ENCODE data around the gene GABBR1. TPM values are rescaled to one million over a fixed set of nuclear protein-coding genes. Genes with fewer than 3 reads are reported as not detected.
"Not testable (repeated sequence)": the region's sequence is repeated elsewhere in the genome, so short reads cannot be mapped to it uniquely, and the experiment has no call there.

GABBR1 gene
- total RNA-seq, 1 experiment from 2014 or later: 1.9 TPM

GRCh38 chr6:29661502-29662141 is 28.6 kb upstream of the GABBR1 start:
- not testable (repeated sequence) for H3K4me3 ChIP-seq, H3K9me3 ChIP-seq, DNase-seq, H3K27me3 ChIP-seq, H3K36me3 ChIP-seq

GRCh38 chr6:29661071-29661470 is 28.1 kb upstream of the GABBR1 start:
- no peak for DNase-seq
- Histone ChIP-seq H3K36me3 (no peaks in the 10 kb centered on the region), H3K4me3 (no peak overlapping the region), H3K27me3 (no peaks in the 10 kb centered on the region), H3K9me3 (no peaks in the 10 kb centered on the region)

GRCh38 chr6:29656798-29657197 is 23.8 kb upstream of the GABBR1 start, which contains the start of gene MOG:
Gene MOG (plus strand): TSS chr6:29657092. CDS start chr6:29657210, 118 bp downstream.
- no peaks in the 10 kb centered on the region for H3K9me3 ChIP-seq
- DNase-seq: no peak
- H3K27me3 ChIP-seq: no peaks in the 10 kb centered on the region
- no peaks in the 10 kb centered on the region for H3K36me3 ChIP-seq
- no peak within 1 kb of the TSS for H3K4me3 ChIP-seq

GRCh38 chr6:29656157-29656556 is 23.2 kb upstream of the GABBR1 start:
- H3K36me3 ChIP-seq: no peaks in the 10 kb centered on the region
- no peak for DNase-seq
- H3K9me3 ChIP-seq: no peaks in the 10 kb centered on the region
- no peaks in the 10 kb centered on the region for H3K27me3 ChIP-seq
- H3K4me3 ChIP-seq: no peak overlapping the region

- H3K36me3 ChIP-seq: no peaks in the 10 kb centered on the region
- no peaks in the 10 kb centered on the region for H3K9me3 ChIP-seq
- H3K4me3 ChIP-seq: no peak overlapping the region
- H3K27me3 ChIP-seq: no peaks in the 10 kb centered on the region
- no peak for DNase-seq
These were observed 22.7 kb upstream of the GABBR1 start for GRCh38 chr6:29655658-29656057.

- H3K36me3 ChIP-seq: no peaks in the 10 kb centered on the region
- no peak for DNase-seq
- no peak overlapping the region for H3K4me3 ChIP-seq
- H3K27me3 ChIP-seq: no peaks in the 10 kb centered on the region
- no peaks in the 10 kb centered on the region for H3K9me3 ChIP-seq
These were observed 20.6 kb upstream of the GABBR1 start for GRCh38 chr6:29653452-29654038.

- Histone ChIP-seq H3K36me3 (no peaks in the 10 kb centered on the region), H3K27me3 (no peaks in the 10 kb centered on the region), H3K4me3 (no peak overlapping the region), H3K9me3 (no peaks in the 10 kb centered on the region)
- DNase-seq: no peak
These were observed 19.2 kb upstream of the GABBR1 start for GRCh38 chr6:29652198-29652584.

GRCh38 chr6:29651413-29652197 is 18.6 kb upstream of the GABBR1 start:
- H3K9me3 ChIP-seq: no peaks in the 10 kb centered on the region
- no peaks in the 10 kb centered on the region for H3K36me3 ChIP-seq
- no peaks in the 10 kb centered on the region for H3K27me3 ChIP-seq
- no peak overlapping the region for H3K4me3 ChIP-seq
- no peak for DNase-seq

GRCh38 chr6:29649701-29650673 is 17.0 kb upstream of the GABBR1 start:
- Histone ChIP-seq H3K9me3 (no peaks in the 10 kb centered on the region), H3K27me3 (no peaks in the 10 kb centered on the region), H3K36me3 (no peaks in the 10 kb centered on the region), H3K4me3 (peak overlapping the region; percentile 39)
- peak; percentile 87 for DNase-seq

- H3K36me3 ChIP-seq: no peaks in the 10 kb centered on the region
- H3K9me3 ChIP-seq: no peaks in the 10 kb centered on the region
- DNase-seq: no peak
- H3K27me3 ChIP-seq: no peaks in the 10 kb centered on the region
- no peak overlapping the region for H3K4me3 ChIP-seq
These were observed 15.1 kb upstream of the GABBR1 start for GRCh38 chr6:29647927-29648642.

- DNase-seq: no peak
- no peak overlapping the region for H3K4me3 ChIP-seq
These were observed 8.6 kb upstream of the GABBR1 start for GRCh38 chr6:29641430-29642148.

GRCh38 chr6:29637247-29637646 is 4.3 kb upstream of the GABBR1 start:
- Histone ChIP-seq H3K9me3 (no peaks in the 10 kb centered on the region), H3K36me3 (no peaks in the 10 kb centered on the region), H3K27me3 (no peaks in the 10 kb centered on the region), H3K4me3 (no peak overlapping the region)
- DNase-seq: no peak

More at GRCh38 chr6:29641430-29642148, 8.6 kb upstream of the GABBR1 start:
- no peaks in the 10 kb centered on the region for H3K9me3 ChIP-seq
- no peaks in the 10 kb centered on the region for H3K36me3 ChIP-seq
- no peaks in the 10 kb centered on the region for H3K27me3 ChIP-seq

- DNase-seq: no peak
- Histone ChIP-seq H3K27me3 (no peaks in the 10 kb centered on the region), H3K36me3 (no peaks in the 10 kb centered on the region), H3K4me3 (peak overlapping the region; percentile 63), H3K9me3 (no peaks in the 10 kb centered on the region)
These were observed 537 bp upstream of the GABBR1 start for GRCh38 chr6:29633534-29633905.

GRCh38 chr6:29631860-29632731 is 887 bp downstream of the GABBR1 start:
- H3K27me3 ChIP-seq: no peaks in the 10 kb centered on the region
- H3K36me3 ChIP-seq: no peaks in the 10 kb centered on the region
- peak overlapping the region; percentile 63 for H3K4me3 ChIP-seq
- DNase-seq: peak; percentile 69
- H3K9me3 ChIP-seq: no peaks in the 10 kb centered on the region
